GM10248 (cell line): ENCODE data around the gene CD164L2.

Experiments
- CTCF ChIA-PET: fragments of 300-600 bp; sonication (Branson Sonifier 250); formaldehyde crosslinking; extraction: SDS; loops from one replicate; lab custom pipeline; 2021; ENCODE audit warnings: antibody characterized with exemption; lab: Yijun Ruan, JAX
- POLR2A ChIA-PET: fragments of 350-650 bp; sonication (Branson Sonifier 250); formaldehyde crosslinking; extraction: SDS; loops from one replicate; lab custom pipeline; 2020; ENCODE audit warnings: antibody characterized with exemption; lab: Yijun Ruan, JAX
- DNase-seq: peaks from one replicate; pipeline ENCODE4 v3.0.0; 2012; ENCODE audit errors: extremely low spot score
- CTCF ChIP-seq: IDR thresholded peaks from 2 replicates; pipeline ENCODE4 v1.5.1; 2012; ENCODE audit warnings: mild to moderate bottlenecking, low read depth; ENCODE audit errors: extremely low read depth, missing control alignments, control extremely low read depth

Gene CD164L2

GRCh38 chr1:27339213-27339612 is 43.9 kb downstream of the CD164L2 start:
- TF ChIP-seq CTCF: no peak
- CTCF ChIA-PET: interaction anchor here (1.4 to 9.2 kb wide), 5 partner anchors 12 to 56 kb away, joined by 4 to 112 read pairs (median 6); no protein-coding TSS in a partner anchor
- DNase-seq: no peak
- POLR2A ChIA-PET: no interaction called here

GRCh38 chr1:27338751-27339150 is 44.4 kb downstream of the CD164L2 start:
- ChIA-PET POLR2A (interaction anchor here (0.7 kb wide), 1 partner anchor 397 kb away, joined by 5 read pairs; no protein-coding TSS in a partner anchor), CTCF (interaction anchor here (1.6 to 9.2 kb wide), 2 partner anchors 18 to 57 kb away, joined by 6 to 112 read pairs; no protein-coding TSS in a partner anchor)
- DNase-seq: no peak
- no peak for TF ChIP-seq CTCF

- ChIA-PET CTCF (interaction anchor here (1.1 to 2.0 kb wide), 5 partner anchors 10 to 60 kb away, joined by 3 to 7 read pairs (median 6); no protein-coding TSS in a partner anchor), POLR2A (interaction anchor here (0.5 kb wide), 2 partner anchors 482 to 1312 kb away, joined by 3 read pairs; partner anchors contain the start of gene RNU11)
- no peak for DNase-seq
- no peak for TF ChIP-seq CTCF
These were observed 46.4 kb downstream of the CD164L2 start for GRCh38 chr1:27336756-27337155.

- DNase-seq: no peak
- TF ChIP-seq CTCF: no peak
- CTCF ChIA-PET: interaction anchor here (1.1 to 5.8 kb wide), 7 partner anchors 9 to 61 kb away, joined by 3 to 70 read pairs (median 6); no protein-coding TSS in a partner anchor
- POLR2A ChIA-PET: interaction anchor here (0.5 kb wide), 1 partner anchor 483 kb away, joined by 3 read pairs; no protein-coding TSS in a partner anchor
These were observed 47.4 kb downstream of the CD164L2 start for GRCh38 chr1:27335506-27336422.

GRCh38 chr1:27333717-27334279 is 49.3 kb downstream of the CD164L2 start:
- ChIA-PET POLR2A (interaction anchor here (1.0 kb wide), 1 partner anchor 26 kb away, joined by 4 read pairs; no protein-coding TSS in a partner anchor), CTCF (interaction anchor here (0.8 to 5.8 kb wide), 20 partner anchors 10 to 287 kb away, joined by 3 to 70 read pairs (median 10); partner anchors contain the start of genes MAP3K6, SYTL1 and TMEM222)
- no peak for TF ChIP-seq CTCF
- DNase-seq: no peak
